ENCODE data around the gene GSDMA.

The GSDMA gene

DNA sequence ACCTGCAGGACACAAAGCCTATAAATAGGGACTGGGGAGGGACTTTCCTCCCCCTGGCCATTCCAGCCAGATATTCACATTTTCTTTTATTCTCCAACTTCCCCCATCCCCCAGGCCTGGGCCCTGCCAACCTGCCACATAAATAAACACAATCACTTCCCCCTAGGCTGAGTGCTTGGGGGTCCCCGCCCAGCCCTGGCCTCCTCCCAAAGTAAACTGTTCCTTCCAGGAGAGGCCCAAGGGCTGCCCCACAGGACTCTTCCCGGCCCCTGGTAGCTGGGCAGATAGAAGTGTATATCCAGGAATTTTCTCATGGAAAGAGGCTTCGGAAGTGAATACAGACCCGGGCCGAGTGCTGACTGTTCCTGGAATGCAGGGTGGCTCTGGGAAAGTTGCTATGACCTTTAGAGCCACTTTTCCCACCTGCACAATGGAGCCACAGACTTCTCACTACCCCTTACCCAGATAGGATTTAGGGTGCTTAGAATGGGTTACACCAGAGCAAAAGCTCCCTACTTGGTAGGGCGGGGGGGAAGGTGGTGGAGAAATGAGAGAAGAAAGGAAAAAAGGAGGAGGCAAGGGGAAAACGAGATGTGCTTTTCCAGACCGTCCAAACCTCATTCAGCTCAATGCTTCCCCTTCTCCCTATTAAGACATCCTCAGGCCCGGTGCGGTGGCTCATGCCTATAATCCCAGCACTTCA lies 60.9 kb downstream of the GSDMA start:
- no peak for DNase-seq

DNA sequence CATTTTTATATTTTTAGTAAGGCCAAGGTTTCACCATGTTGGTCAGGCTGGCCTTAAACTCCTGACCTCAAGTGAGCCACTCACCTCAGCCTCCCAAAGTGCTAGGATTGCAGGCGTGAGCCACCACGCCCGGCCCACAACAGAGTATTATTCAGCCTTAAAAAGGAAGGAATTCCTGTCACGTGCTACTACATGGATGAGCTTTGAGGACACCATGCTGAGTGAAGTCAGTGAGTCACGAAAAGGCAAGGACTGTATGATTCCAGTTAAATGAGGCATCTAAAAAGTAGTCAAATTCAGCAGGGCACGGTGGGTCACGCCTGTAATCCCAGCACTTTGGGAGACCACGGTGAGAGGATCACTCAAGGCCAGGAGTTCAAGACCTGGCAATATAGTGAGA lies 62.1 kb downstream of the GSDMA start:
- no peak for DNase-seq

- DNase-seq: no peak
Measured at GRCh38 chr17:40025559-40025958, 62.8 kb downstream of the GSDMA start.

DNA sequence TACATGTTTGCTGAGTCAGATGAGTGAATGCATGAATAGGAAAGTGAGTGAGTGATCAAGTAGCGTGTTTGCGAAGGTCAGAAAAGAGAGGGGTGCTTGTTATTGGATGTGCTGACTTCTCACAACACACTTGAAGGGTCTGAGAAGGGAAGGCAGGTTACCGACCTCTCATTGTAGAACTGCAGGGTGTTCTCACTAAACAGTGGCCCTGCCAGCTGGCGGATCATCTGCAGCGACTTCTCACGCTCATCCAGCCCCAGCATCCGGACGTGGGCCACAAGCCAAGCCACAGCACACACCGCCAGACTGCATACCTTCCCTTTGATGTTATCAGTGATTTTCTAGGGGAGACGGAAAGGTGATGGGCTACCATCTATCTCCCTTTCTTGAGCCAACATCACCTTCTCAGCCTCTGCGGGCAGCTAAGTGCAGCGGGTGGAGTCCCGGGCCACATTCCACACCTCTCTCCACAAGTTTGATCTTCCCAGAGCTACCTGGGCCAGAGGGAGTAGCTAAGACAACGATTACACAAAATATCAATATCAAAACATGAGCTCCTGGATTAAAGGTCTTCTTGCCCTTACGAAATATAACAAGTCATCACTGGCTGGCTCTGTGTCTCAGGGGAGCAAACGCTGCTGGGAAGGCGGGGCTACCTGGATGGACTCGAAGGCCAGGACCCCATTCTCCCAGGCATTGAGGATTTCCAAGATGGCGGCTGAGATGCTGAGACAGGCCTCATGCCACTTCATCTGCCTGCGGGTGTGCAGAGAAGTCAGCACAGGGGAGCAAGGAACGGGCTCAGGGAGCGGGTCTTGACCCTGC lies 63.4 kb downstream of the GSDMA start:
- peak; percentile 26 to 47 for DNase-seq

DNA sequence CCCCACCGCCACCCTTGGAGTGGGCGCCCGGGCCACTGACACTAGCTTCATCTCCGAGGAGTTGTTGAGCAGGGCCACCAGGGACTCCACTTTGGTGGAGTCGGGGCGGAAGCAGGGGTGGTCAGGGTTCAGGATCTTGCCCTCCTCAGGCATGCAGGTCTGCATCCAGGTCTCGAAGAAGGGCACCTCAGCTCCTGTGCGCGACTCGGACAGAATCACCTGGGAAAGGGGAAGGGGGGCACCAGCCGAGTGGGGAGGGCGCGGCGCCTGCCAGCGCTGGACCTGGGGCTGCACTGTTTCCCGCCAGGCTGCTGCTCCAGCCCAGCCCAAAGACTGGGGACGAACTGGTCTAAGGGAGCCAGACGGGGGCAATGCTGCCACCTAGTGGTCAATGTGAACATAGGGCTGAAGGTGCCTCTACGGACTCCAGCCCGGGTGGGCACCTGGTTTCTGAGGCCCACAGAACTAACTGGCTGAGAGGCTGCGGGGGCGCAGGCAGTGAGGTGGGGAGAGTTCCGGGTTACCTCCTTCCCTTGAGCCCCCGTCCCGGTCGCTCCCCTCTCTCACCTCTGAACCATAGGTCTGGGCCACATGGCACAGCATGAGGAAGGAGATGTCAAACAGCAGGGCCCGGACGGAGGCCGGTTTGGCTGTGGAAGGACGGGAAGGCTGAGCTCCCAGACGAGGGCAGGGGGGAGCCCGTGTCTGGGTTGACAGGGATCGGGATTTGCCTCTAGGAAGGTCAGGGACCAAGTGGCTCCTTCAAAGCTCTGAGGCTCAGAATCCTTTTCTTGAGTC lies 64.2 kb downstream of the GSDMA start:
- DNase-seq: peak; percentile 74 to 76
